ENCODE data around the gene ARFGAP1. TPM values are rescaled to one million over a fixed set of nuclear protein-coding genes. Genes with fewer than 3 reads are reported as not detected.

Gene ARFGAP1
- total RNA-seq, 1 experiment from 2014 or later, result 207 TPM

DNA sequence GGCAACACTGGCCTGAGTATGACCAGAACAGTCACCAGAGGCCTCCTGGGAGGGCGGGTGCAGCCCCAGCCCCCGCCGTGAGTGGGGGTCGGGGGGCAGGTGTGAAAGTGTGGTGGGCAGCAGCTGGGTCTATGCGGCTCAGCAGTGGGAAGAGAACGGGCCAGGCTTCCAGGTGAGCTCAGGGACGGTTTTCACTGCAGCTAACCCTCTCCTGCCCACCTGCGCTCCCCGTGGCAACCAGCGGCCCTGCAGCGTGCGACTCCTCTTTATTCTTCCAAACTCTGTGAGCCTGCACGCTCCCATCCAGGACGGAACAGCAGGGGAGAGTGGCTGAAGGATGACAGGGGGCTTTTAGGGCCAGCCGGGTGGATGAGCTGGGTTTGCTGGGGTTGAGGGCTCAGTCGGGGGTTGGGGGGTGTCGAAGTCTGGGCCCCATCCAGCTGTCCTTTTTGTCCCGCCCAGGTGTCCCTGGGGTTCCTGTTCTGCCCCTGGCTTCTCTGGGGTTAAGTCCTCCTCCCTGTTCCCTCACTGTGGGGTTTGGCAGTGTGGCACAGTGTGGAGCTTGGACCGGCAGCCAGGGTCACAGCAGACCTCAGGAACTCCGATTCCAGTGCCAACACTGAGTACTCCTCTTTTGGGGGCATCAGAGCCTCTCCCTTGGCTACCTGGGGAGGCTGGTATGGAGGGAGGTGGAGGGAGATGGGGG is 37.8 kb upstream of the ARFGAP1 start:
- Mint-ChIP-seq H3K27ac (no peak overlapping the region), H3K27me3 (ENCODE audit: low read depth) (peaks cover 8% of the 10 kb centered on the region), H3K4me1 (peaks cover 20% of the 10 kb centered on the region), H3K9me3 (no peaks in the 10 kb centered on the region), H3K4me3 (peak overlapping the region; percentile 51), H3K36me3 (no peaks in the 10 kb centered on the region)
- TF ChIP-seq, protein P1, sequence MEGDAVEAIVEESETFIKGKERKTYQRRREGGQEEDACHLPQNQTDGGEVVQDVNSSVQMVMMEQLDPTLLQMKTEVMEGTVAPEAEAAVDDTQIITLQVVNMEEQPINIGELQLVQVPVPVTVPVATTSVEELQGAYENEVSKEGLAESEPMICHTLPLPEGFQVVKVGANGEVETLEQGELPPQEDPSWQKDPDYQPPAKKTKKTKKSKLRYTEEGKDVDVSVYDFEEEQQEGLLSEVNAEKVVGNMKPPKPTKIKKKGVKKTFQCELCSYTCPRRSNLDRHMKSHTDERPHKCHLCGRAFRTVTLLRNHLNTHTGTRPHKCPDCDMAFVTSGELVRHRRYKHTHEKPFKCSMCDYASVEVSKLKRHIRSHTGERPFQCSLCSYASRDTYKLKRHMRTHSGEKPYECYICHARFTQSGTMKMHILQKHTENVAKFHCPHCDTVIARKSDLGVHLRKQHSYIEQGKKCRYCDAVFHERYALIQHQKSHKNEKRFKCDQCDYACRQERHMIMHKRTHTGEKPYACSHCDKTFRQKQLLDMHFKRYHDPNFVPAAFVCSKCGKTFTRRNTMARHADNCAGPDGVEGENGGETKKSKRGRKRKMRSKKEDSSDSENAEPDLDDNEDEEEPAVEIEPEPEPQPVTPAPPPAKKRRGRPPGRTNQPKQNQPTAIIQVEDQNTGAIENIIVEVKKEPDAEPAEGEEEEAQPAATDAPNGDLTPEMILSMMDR (IDR thresholded peaks at IDR 0.05), result 0 out of 2 replicates have a peak, but pooled peaks have one; percentile 51
- TF ChIP-seq NR1H2 (CRISPR knock-in tag; IDR thresholded peaks at IDR 0.05) (no peak), ZNF121 (CRISPR knock-in tag; IDR thresholded peaks at IDR 0.05) (peak; percentile 95), TEAD1 (CRISPR knock-in tag; IDR thresholded peaks at IDR 0.05) (no peak)
- TF ChIP-seq, protein P2, sequence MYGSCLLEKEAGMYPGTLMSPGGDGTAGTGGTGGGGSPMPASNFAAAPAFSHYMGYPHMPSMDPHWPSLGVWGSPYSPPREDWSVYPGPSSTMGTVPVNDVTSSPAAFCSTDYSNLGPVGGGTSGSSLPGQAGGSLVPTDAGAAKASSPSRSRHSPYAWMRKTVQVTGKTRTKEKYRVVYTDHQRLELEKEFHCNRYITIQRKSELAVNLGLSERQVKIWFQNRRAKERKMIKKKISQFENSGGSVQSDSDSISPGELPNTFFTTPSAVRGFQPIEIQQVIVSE (CRISPR knock-in tag; IDR thresholded peaks at IDR 0.05; ENCODE audit: borderline replicate concordance), result no peak
- TF ChIP-seq, protein P3, sequence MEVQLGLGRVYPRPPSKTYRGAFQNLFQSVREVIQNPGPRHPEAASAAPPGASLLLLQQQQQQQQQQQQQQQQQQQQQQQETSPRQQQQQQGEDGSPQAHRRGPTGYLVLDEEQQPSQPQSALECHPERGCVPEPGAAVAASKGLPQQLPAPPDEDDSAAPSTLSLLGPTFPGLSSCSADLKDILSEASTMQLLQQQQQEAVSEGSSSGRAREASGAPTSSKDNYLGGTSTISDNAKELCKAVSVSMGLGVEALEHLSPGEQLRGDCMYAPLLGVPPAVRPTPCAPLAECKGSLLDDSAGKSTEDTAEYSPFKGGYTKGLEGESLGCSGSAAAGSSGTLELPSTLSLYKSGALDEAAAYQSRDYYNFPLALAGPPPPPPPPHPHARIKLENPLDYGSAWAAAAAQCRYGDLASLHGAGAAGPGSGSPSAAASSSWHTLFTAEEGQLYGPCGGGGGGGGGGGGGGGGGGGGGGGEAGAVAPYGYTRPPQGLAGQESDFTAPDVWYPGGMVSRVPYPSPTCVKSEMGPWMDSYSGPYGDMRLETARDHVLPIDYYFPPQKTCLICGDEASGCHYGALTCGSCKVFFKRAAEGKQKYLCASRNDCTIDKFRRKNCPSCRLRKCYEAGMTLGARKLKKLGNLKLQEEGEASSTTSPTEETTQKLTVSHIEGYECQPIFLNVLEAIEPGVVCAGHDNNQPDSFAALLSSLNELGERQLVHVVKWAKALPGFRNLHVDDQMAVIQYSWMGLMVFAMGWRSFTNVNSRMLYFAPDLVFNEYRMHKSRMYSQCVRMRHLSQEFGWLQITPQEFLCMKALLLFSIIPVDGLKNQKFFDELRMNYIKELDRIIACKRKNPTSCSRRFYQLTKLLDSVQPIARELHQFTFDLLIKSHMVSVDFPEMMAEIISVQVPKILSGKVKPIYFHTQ (CRISPR knock-in tag; IDR thresholded peaks at IDR 0.05), result no peak
- POLR2A ChIA-PET, result interaction anchor here (1.6 kb wide), 1 partner anchor 18 kb away, joined by 5 read pairs; no protein-coding TSS in a partner anchor
- ATAC-seq (peak; percentile 83), DNase-seq (ENCODE audit: low spot score) (peak; percentile 82)
- CTCF ChIA-PET, result interaction anchor here (0.6 to 8.1 kb wide), 34 partner anchors 9 to 261 kb away, joined by 3 to 151 read pairs (median 4); partner anchors contain the start of genes ARFGAP1, NKAIN4 and YTHDF1

DNA sequence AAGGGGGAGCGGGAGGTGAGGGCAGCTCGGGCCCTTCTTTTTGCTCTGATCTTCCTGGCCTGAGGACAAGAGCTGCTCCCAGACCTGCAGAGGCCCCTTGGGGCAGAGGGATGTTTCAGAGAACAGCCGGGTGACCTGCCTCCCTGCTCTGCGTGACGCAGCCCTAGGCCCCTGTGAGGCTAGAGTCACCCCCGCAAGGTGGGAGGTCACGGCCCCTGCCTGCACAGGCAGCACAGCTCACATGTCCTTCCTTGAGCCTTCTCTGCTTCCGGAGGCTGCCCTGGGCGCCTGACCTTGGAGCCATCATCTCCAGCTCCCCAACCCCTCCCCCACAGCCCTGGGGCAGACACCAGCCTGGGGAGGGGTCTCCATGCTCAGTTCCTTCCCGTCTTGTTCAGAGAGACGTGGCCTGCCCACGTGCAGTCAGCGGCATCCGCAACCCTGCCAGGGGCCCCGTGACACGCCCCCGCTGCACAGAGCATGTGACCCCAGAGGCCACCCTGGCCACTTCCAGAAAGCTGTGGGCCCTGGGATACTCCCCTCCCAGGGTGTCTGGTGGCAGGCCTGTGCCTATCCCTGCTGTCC is 37.1 kb upstream of the ARFGAP1 start, which contains the start of gene BIRC7:
BIRC7 (plus strand) TSS at position 507 of the 585 bp plus-strand sequence. CDS start 192 bp downstream, outside the sequence.
- DNase-seq (ENCODE audit: low spot score), result no peak
- CTCF ChIA-PET, result interaction anchor here (0.6 to 8.1 kb wide), 20 partner anchors 8 to 179 kb away, joined by 3 to 151 read pairs (median 4); partner anchors contain the start of genes NKAIN4 and YTHDF1
- peaks cover 14% of the 10 kb centered on the region for H3K4me1 Mint-ChIP-seq
- ATAC-seq, result no peak
- H3K4me3 Mint-ChIP-seq, result peak within 1 kb of the TSS; percentile 51
- no peak within 1 kb of the TSS; the same call in 1 of the 2 replicates for H3K27ac Mint-ChIP-seq
- H3K27me3 Mint-ChIP-seq (ENCODE audit: low read depth), result peaks cover 8% of the 10 kb centered on the region
- TF ChIP-seq, protein P4, sequence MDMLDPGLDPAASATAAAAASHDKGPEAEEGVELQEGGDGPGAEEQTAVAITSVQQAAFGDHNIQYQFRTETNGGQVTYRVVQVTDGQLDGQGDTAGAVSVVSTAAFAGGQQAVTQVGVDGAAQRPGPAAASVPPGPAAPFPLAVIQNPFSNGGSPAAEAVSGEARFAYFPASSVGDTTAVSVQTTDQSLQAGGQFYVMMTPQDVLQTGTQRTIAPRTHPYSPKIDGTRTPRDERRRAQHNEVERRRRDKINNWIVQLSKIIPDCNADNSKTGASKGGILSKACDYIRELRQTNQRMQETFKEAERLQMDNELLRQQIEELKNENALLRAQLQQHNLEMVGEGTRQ (CRISPR knock-in tag; IDR thresholded peaks at IDR 0.05), result peak; percentile 31; the same call in 1 of the 2 replicates
- TF ChIP-seq, protein P5, sequence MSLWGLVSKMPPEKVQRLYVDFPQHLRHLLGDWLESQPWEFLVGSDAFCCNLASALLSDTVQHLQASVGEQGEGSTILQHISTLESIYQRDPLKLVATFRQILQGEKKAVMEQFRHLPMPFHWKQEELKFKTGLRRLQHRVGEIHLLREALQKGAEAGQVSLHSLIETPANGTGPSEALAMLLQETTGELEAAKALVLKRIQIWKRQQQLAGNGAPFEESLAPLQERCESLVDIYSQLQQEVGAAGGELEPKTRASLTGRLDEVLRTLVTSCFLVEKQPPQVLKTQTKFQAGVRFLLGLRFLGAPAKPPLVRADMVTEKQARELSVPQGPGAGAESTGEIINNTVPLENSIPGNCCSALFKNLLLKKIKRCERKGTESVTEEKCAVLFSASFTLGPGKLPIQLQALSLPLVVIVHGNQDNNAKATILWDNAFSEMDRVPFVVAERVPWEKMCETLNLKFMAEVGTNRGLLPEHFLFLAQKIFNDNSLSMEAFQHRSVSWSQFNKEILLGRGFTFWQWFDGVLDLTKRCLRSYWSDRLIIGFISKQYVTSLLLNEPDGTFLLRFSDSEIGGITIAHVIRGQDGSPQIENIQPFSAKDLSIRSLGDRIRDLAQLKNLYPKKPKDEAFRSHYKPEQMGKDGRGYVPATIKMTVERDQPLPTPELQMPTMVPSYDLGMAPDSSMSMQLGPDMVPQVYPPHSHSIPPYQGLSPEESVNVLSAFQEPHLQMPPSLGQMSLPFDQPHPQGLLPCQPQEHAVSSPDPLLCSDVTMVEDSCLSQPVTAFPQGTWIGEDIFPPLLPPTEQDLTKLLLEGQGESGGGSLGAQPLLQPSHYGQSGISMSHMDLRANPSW (CRISPR knock-in tag; conservative IDR thresholded peaks at IDR 0.05; ENCODE audit: low read depth), result no peak
- no peaks in the 10 kb centered on the region for H3K9me3 Mint-ChIP-seq
- H3K36me3 Mint-ChIP-seq, result no peaks in the 10 kb centered on the region
- POLR2A ChIA-PET, result interaction anchor here (1.6 kb wide), 1 partner anchor 18 kb away, joined by 5 read pairs; no protein-coding TSS in a partner anchor
